ENCODE data around the gene UPK1A. TPM values are rescaled to one million over a fixed set of nuclear protein-coding genes. Genes with fewer than 3 reads are reported as not detected.
"Not testable (repeated sequence)": the region's sequence is repeated elsewhere in the genome, so short reads cannot be mapped to it uniquely, and the experiment has no call there.

Gene UPK1A
- total and polyA plus RNA-seq, 2 donors, result 0.94 TPM; not detected in 1

DNA sequence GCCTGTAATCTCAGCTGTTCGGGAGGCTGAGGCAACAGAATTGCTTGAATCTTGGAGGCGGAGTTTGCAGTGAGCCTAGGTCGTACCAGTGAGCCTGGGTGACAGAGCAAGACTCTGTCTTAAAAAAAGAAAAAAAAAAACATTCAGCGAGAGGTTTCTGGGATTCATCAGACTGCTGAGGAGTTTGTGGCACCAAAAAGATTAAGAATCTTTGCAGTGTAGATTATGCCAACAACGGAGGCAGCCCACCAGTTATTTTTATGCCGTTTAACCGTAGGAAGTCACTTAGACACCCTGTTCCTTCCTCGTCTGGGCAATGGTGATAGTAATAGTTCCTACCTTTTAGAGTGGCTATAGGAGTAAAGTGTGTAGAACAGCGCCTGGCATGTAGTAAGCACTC lies 15.7 kb upstream of the UPK1A start:
- no peak for DNase-seq (ENCODE audit: low read depth in 6 of 9, low spot score in 9 of 9)
- WGBS, result 78% methylated on average over 9 of the region's 9 CpGs
- Histone ChIP-seq H3K4me1 (ENCODE audit: control insufficient read depth in 2 of 2, insufficient read depth in 2 of 2, low read length in 2 of 2) (peaks cover 8 to 14% of the 10 kb centered on the region in 2 donors), H3K36me3 (ENCODE audit: control insufficient read depth in 2 of 2, insufficient read depth in 2 of 2, low read length in 1 of 2) (peaks cover 27 to 35% of the 10 kb centered on the region in 2 donors), H3K4me3 (ENCODE audit: low read length in 2 of 2) (no peak overlapping the region), H3K27me3 (ENCODE audit: control insufficient read depth in 2 of 2, insufficient read depth in 1 of 2, low read length in 1 of 2) (no peaks in the 10 kb centered on the region), H3K27ac (ENCODE audit: low read depth in 1 of 2, low read length in 1 of 2) (no peak overlapping the region), H3K9me3 (ENCODE audit: control insufficient read depth in 2 of 2, insufficient read depth in 1 of 2, low read length in 1 of 2) (no peaks in the 10 kb centered on the region)

DNA sequence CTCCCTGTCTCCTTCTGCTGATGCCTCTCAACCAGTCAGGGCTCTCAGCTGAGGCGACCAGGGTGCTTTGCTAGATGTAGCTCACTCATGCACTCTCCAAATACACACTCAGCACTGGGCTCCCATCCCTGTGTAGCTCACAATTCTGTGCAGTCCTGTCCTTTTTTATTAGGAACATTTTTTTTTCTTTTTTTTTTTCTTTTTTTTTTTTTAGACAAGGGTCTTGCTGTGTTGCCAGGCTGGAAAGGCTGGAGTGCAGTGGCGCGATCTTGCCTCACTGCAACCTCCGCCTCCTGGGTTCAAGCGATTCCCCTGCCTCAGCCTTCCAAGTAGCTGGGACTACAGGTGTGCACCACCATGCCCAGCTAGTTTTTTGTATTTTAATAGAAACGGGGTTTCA lies 11.5 kb upstream of the UPK1A start:
- not testable (repeated sequence) for DNase-seq (ENCODE audit: low read depth in 6 of 9, low spot score in 9 of 9); H3K27ac ChIP-seq (ENCODE audit: low read depth in 1 of 2, low read length in 1 of 2); H3K4me3 ChIP-seq (ENCODE audit: low read length in 2 of 2); H3K9me3 ChIP-seq (ENCODE audit: control insufficient read depth in 2 of 2, insufficient read depth in 1 of 2, low read length in 1 of 2); H3K27me3 ChIP-seq (ENCODE audit: control insufficient read depth in 2 of 2, insufficient read depth in 1 of 2, low read length in 1 of 2); H3K4me1 ChIP-seq (ENCODE audit: control insufficient read depth in 2 of 2, insufficient read depth in 2 of 2, low read length in 2 of 2)
- 98% methylated on average over 6 of the region's 6 CpGs for WGBS
- H3K36me3 ChIP-seq (ENCODE audit: control insufficient read depth in 2 of 2, insufficient read depth in 2 of 2, low read length in 1 of 2), result peaks cover 53 to 68% of the 10 kb centered on the region in 2 donors

DNA sequence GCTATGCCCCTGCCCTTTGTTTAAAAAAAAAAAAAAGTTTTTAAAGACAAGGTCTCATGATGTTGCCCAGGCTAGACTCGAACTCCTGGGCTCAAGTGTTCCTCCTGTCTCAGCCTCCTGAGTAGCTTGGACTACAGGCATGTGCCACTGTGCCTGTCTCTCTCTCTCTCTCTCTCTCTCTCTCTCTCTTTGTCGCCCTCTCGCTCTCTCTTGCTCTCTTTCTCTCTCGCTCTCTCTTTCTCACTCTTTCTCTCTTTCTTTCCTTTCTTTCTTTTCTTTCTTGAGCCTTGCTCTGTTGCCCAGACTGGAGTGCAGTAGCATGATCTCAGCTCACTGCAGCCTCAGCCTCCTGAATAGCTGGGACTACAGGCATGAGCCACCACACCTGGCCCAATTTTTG lies 10.7 kb upstream of the UPK1A start:
- DNase-seq (ENCODE audit: low read depth in 6 of 9, low spot score in 9 of 9), result no peak
- no peaks in the 10 kb centered on the region for H3K27me3 ChIP-seq (ENCODE audit: control insufficient read depth in 2 of 2, insufficient read depth in 1 of 2, low read length in 1 of 2)
- H3K4me3 ChIP-seq (ENCODE audit: low read length in 2 of 2), result no peak overlapping the region
- H3K27ac ChIP-seq (ENCODE audit: low read depth in 1 of 2, low read length in 1 of 2), result no peak overlapping the region
- H3K9me3 ChIP-seq (ENCODE audit: control insufficient read depth in 2 of 2, insufficient read depth in 1 of 2, low read length in 1 of 2), result no peaks in the 10 kb centered on the region
- H3K36me3 ChIP-seq (ENCODE audit: control insufficient read depth in 2 of 2, insufficient read depth in 2 of 2, low read length in 1 of 2), result peaks cover 60 to 73% of the 10 kb centered on the region in 2 donors
- H3K4me1 ChIP-seq (ENCODE audit: control insufficient read depth in 2 of 2, insufficient read depth in 2 of 2, low read length in 2 of 2), result no peaks in the 10 kb centered on the region
- WGBS, result 98% methylated on average over 4 of the region's 4 CpGs

DNA sequence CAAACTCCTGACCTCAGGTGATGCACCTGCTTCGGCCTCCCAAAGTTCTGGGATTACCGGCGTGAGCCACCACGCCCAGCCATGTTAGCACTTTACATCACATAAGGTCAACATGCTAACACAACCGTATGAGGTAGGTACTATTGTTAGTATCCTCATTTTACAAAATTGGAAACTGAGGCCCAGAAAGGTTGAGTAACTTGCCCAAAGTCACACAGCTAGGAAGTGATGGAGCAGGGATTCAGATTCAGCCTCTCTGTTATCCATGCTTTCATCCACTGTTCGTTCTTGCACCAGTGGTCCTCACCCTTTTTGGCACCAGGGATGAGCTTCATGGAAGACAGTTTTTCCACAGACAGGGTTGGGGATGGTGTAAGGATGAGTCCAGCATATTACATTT lies 9.6 kb upstream of the UPK1A start:
- DNase-seq (ENCODE audit: low read depth in 6 of 9, low spot score in 9 of 9), result no peak
- Histone ChIP-seq H3K9me3 (ENCODE audit: control insufficient read depth in 2 of 2, insufficient read depth in 1 of 2, low read length in 1 of 2) (no peaks in the 10 kb centered on the region), H3K4me3 (ENCODE audit: low read length in 2 of 2) (no peak overlapping the region), H3K36me3 (ENCODE audit: control insufficient read depth in 2 of 2, insufficient read depth in 2 of 2, low read length in 1 of 2) (peaks cover 56 to 69% of the 10 kb centered on the region in 2 donors), H3K27me3 (ENCODE audit: control insufficient read depth in 2 of 2, insufficient read depth in 1 of 2, low read length in 1 of 2) (no peaks in the 10 kb centered on the region), H3K4me1 (ENCODE audit: control insufficient read depth in 2 of 2, insufficient read depth in 2 of 2, low read length in 2 of 2) (no peaks in the 10 kb centered on the region), H3K27ac (ENCODE audit: low read depth in 1 of 2, low read length in 1 of 2) (no peak overlapping the region)
- WGBS, result over 99% methylated on average over 6 of the region's 6 CpGs

DNA sequence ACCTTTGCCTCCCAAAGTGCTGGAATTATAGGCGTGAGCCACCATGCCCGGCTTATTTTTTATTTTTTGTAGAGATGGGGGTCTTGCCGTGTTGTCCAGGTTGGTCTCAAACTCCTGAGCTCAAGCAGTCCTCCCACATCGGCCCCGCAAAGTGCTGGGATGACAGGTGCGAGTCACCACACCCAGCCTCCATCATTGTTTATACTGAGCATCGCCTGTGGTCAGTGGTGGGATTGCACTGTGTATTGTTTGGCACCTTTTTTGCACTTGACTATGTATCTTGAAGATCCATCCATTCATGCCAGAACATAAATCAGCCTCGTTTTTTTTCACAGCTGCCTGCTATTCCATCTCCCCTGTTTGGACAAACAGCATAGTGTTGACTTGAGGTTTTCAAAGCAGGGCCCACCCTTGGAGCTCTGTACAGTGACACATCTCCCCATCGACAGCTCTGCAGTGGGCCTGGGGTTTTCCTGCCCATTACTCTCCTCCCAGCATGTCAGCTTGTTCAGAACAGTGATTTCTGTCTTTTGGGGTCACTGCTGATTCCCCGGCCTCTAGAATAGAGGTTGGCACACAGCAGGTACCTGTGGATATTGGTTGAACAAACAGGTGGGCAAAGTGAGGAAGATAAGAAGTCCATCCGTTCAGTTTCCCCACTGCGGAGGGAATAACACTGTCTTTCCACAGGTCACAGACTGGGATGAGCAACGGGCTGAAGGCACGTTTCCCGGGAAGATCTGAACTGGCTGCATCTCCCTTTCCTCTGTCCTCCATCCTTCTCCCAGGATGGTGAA lies 8.2 kb upstream of the UPK1A start:
- no peak overlapping the region for H3K4me3 ChIP-seq (ENCODE audit: low read length in 2 of 2)
- H3K4me1 ChIP-seq (ENCODE audit: control insufficient read depth in 2 of 2, insufficient read depth in 2 of 2, low read length in 2 of 2), result no peaks in the 10 kb centered on the region
- peaks cover 61 to 68% of the 10 kb centered on the region in 2 donors for H3K36me3 ChIP-seq (ENCODE audit: control insufficient read depth in 2 of 2, insufficient read depth in 2 of 2, low read length in 1 of 2)
- H3K27me3 ChIP-seq (ENCODE audit: control insufficient read depth in 2 of 2, insufficient read depth in 1 of 2, low read length in 1 of 2), result no peaks in the 10 kb centered on the region
- 91% methylated on average over 15 of the region's 15 CpGs for WGBS
- H3K27ac ChIP-seq (ENCODE audit: low read depth in 1 of 2, low read length in 1 of 2), result no peak overlapping the region
- no peak for DNase-seq (ENCODE audit: low read depth in 6 of 9, low spot score in 9 of 9)
- no peaks in the 10 kb centered on the region for H3K9me3 ChIP-seq (ENCODE audit: control insufficient read depth in 2 of 2, insufficient read depth in 1 of 2, low read length in 1 of 2)

DNA sequence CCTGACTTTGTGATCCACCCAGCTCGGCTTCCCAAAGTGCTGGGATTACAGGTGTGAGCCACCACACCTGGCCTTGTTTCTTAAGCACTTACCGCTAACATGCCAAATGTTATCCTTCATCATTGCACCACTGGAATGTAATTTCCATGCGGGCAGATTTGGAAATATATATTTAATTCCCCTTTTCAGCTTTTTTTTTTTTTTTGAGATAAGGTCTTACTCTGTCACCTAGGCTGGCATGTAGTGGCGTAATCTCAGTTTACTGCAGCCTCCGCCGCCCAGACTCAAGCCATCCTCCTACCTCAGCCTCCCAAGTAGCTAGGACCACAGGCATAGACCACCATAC lies 4.3 kb upstream of the UPK1A start:
- Histone ChIP-seq H3K4me3 (ENCODE audit: low read length in 2 of 2) (no peak overlapping the region), H3K27ac (ENCODE audit: low read depth in 1 of 2, low read length in 1 of 2) (no peak overlapping the region), H3K36me3 (ENCODE audit: control insufficient read depth in 2 of 2, insufficient read depth in 2 of 2, low read length in 1 of 2) (peaks cover 47 to 61% of the 10 kb centered on the region in 2 donors), H3K4me1 (ENCODE audit: control insufficient read depth in 2 of 2, insufficient read depth in 2 of 2, low read length in 2 of 2) (no peaks in the 10 kb centered on the region), H3K9me3 (ENCODE audit: control insufficient read depth in 2 of 2, insufficient read depth in 1 of 2, low read length in 1 of 2) (no peaks in the 10 kb centered on the region), H3K27me3 (ENCODE audit: control insufficient read depth in 2 of 2, insufficient read depth in 1 of 2, low read length in 1 of 2) (no peaks in the 10 kb centered on the region)
- DNase-seq (ENCODE audit: low read depth in 6 of 9, low spot score in 9 of 9), result no peak
- WGBS, result 97% methylated on average over 6 of the region's 6 CpGs

DNA sequence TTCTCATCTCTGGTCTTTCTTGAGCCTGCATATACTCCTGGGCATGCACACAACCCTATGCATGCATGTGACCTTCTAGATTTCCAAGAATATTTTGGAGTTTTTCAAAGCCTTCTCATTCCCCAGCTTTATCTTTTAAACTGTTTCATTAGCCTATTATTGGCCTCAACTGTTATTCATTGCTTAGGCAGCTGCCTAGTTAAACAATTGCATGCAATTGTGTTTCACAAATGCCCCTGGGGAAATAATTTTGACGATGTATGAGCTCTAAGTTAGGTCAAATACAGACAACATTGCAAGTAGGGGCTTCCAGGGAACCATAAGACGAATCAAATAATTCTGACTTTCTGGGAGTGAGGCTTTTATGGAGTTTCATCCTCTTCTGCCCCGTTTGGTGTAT lies 2.3 kb upstream of the UPK1A start:
- peaks cover 31 to 41% of the 10 kb centered on the region in 2 donors for H3K36me3 ChIP-seq (ENCODE audit: control insufficient read depth in 2 of 2, insufficient read depth in 2 of 2, low read length in 1 of 2)
- no peak overlapping the region for H3K4me3 ChIP-seq (ENCODE audit: low read length in 2 of 2)
- no peak for DNase-seq (ENCODE audit: low read depth in 6 of 9, low spot score in 9 of 9)
- no peak overlapping the region for H3K27ac ChIP-seq (ENCODE audit: low read depth in 1 of 2, low read length in 1 of 2)
- no peaks in the 10 kb centered on the region for H3K4me1 ChIP-seq (ENCODE audit: control insufficient read depth in 2 of 2, insufficient read depth in 2 of 2, low read length in 2 of 2)
- no peaks in the 10 kb centered on the region for H3K9me3 ChIP-seq (ENCODE audit: control insufficient read depth in 2 of 2, insufficient read depth in 1 of 2, low read length in 1 of 2)
- 95% methylated on average over 3 of the region's 3 CpGs for WGBS
- no peaks in the 10 kb centered on the region for H3K27me3 ChIP-seq (ENCODE audit: control insufficient read depth in 2 of 2, insufficient read depth in 1 of 2, low read length in 1 of 2)

DNA sequence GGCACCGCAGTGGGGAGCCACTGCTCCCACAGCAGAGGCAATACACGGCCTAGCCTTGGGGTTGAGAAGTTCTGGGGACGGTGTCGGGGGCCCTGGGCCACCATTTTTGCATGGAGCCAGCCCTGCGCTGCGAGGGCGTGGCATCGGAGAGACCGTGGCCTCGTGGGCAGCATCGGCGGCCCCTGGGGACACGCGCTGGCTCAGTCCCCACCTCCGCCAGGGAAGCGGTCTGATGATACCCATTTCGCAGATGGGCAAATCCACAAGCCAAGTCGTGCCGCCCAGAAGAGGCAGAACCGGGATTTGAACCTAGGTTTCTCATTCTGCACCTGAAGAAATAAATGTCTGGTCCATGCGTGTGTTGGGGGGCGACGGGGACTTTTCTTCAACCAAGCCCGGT lies 1.2 kb upstream of the UPK1A start:
- no peaks in the 10 kb centered on the region for H3K9me3 ChIP-seq (ENCODE audit: control insufficient read depth in 2 of 2, insufficient read depth in 1 of 2, low read length in 1 of 2)
- H3K4me1 ChIP-seq (ENCODE audit: control insufficient read depth in 2 of 2, insufficient read depth in 2 of 2, low read length in 2 of 2), result no peaks in the 10 kb centered on the region
- peaks cover 0 to 4% of the 10 kb centered on the region in 2 donors for H3K27me3 ChIP-seq (ENCODE audit: control insufficient read depth in 2 of 2, insufficient read depth in 1 of 2, low read length in 1 of 2)
- no peak overlapping the region for H3K27ac ChIP-seq (ENCODE audit: low read depth in 1 of 2, low read length in 1 of 2)
- DNase-seq (ENCODE audit: low read depth in 6 of 9, low spot score in 9 of 9), result no peak
- H3K36me3 ChIP-seq (ENCODE audit: control insufficient read depth in 2 of 2, insufficient read depth in 2 of 2, low read length in 1 of 2), result peaks cover 26 to 33% of the 10 kb centered on the region in 2 donors
- WGBS, result 95% methylated on average over 24 of the region's 24 CpGs
- no peak overlapping the region for H3K4me3 ChIP-seq (ENCODE audit: low read length in 2 of 2)

DNA sequence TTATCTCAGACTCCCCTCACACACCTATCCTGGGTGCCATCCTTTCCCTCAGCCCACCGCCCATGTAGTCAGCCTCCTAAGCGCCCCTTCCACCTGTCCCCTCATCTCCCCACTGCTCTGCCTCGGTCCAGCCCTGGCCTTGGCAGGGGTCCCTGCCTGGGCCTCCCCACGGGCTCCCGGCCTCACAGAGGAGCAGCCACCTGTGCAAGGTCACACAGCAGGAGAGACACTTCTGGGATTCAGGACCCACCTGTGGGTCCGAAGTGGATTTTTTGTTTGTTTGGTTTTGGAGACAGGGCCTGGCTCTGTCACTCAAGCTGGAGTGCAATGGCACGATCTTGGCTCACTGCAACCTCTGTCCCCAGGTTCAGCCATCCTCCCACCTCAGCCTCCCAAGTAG lies 713 bp upstream of the UPK1A start:
- WGBS, result 82% methylated on average over 7 of the region's 7 CpGs
- H3K9me3 ChIP-seq (ENCODE audit: control insufficient read depth in 2 of 2, insufficient read depth in 1 of 2, low read length in 1 of 2), result no peaks in the 10 kb centered on the region
- DNase-seq (ENCODE audit: low read depth in 6 of 9, low spot score in 9 of 9), result no peak
- no peak overlapping the region for H3K27ac ChIP-seq (ENCODE audit: low read depth in 1 of 2, low read length in 1 of 2)
- peaks cover 23 to 31% of the 10 kb centered on the region in 2 donors for H3K36me3 ChIP-seq (ENCODE audit: control insufficient read depth in 2 of 2, insufficient read depth in 2 of 2, low read length in 1 of 2)
- H3K4me3 ChIP-seq (ENCODE audit: low read length in 2 of 2), result no peak overlapping the region
- no peaks in the 10 kb centered on the region for H3K4me1 ChIP-seq (ENCODE audit: control insufficient read depth in 2 of 2, insufficient read depth in 2 of 2, low read length in 2 of 2)
- peaks cover 0 to 4% of the 10 kb centered on the region in 2 donors for H3K27me3 ChIP-seq (ENCODE audit: control insufficient read depth in 2 of 2, insufficient read depth in 1 of 2, low read length in 1 of 2)
